ENCODE data around the gene RAD50.
"Not testable (repeated sequence)": the region's sequence is repeated elsewhere in the genome, so short reads cannot be mapped to it uniquely, and the experiment has no call there.

RAD50 gene

GRCh38 chr5:132556763-132557477 is at the start of gene RAD50:
Gene RAD50, plus strand, starts transcription at chr5:132556977. Its CDS starts 348 bp downstream, at chr5:132557325.
- DNase-seq (ENCODE audit: low read depth in 2 of 2) = peak; percentile 91

GRCh38 chr5:132510076-132510475 is 46.7 kb upstream of the RAD50 start:
- no peak for DNase-seq (ENCODE audit: low read depth in 2 of 2)

GRCh38 chr5:132513618-132514336 is 43.0 kb upstream of the RAD50 start:
- DNase-seq (ENCODE audit: low read depth in 2 of 2) = not testable (repeated sequence)

- not testable (repeated sequence) for DNase-seq (ENCODE audit: low read depth in 2 of 2)
Measured at GRCh38 chr5:132522067-132522466, 34.7 kb upstream of the RAD50 start.

GRCh38 chr5:132524877-132525276 is 31.9 kb upstream of the RAD50 start:
- DNase-seq (ENCODE audit: low read depth in 2 of 2) = not testable (repeated sequence)

- no peak for DNase-seq (ENCODE audit: low read depth in 2 of 2)
Measured at GRCh38 chr5:132525299-132525724, 31.5 kb upstream of the RAD50 start.

GRCh38 chr5:132526290-132526973 is 30.3 kb upstream of the RAD50 start:
- DNase-seq (ENCODE audit: low read depth in 2 of 2) = peak; percentile 19 to 23

GRCh38 chr5:132526974-132527564 is 29.7 kb upstream of the RAD50 start:
- DNase-seq (ENCODE audit: low read depth in 2 of 2) = no peak

- DNase-seq (ENCODE audit: low read depth in 2 of 2) = no peak
Measured at GRCh38 chr5:132528021-132528420, 28.8 kb upstream of the RAD50 start.

- no peak for DNase-seq (ENCODE audit: low read depth in 2 of 2)
Measured at GRCh38 chr5:132528866-132529634, 27.7 kb upstream of the RAD50 start.

- DNase-seq (ENCODE audit: low read depth in 2 of 2) = no peak
Measured at GRCh38 chr5:132530946-132531345, 25.8 kb upstream of the RAD50 start.

GRCh38 chr5:132539716-132540115 is 17.1 kb upstream of the RAD50 start:
- no peak for DNase-seq (ENCODE audit: low read depth in 2 of 2)

GRCh38 chr5:132540149-132540548 is 16.6 kb upstream of the RAD50 start:
- no peak for DNase-seq (ENCODE audit: low read depth in 2 of 2)

- no peak for DNase-seq (ENCODE audit: low read depth in 2 of 2)
Measured at GRCh38 chr5:132540764-132541163, 16.0 kb upstream of the RAD50 start.

- DNase-seq (ENCODE audit: low read depth in 2 of 2) = no peak
Measured at GRCh38 chr5:132543472-132544201, 13.1 kb upstream of the RAD50 start, which contains the start of gene IL5. Gene IL5, minus strand, starts transcription at chr5:132543522. Its CDS starts 44 bp downstream, at chr5:132543478.

- DNase-seq (ENCODE audit: low read depth in 2 of 2) = peak; percentile 37 to 63
Measured at GRCh38 chr5:132546108-132546507, 10.7 kb upstream of the RAD50 start.

GRCh38 chr5:132547269-132547668 is 9.5 kb upstream of the RAD50 start:
- DNase-seq (ENCODE audit: low read depth in 2 of 2) = no peak

- DNase-seq (ENCODE audit: low read depth in 2 of 2) = not testable (repeated sequence)
Measured at GRCh38 chr5:132548834-132549233, 7.9 kb upstream of the RAD50 start.

- no peak for DNase-seq (ENCODE audit: low read depth in 2 of 2)
Measured at GRCh38 chr5:132549576-132549975, 7.2 kb upstream of the RAD50 start.

- DNase-seq (ENCODE audit: low read depth in 2 of 2) = no peak
Measured at GRCh38 chr5:132556153-132556762, 519 bp upstream of the RAD50 start.
